ENCODE measurements around the gene GCH1. TPM values are rescaled to one million over a fixed set of nuclear protein-coding genes. Genes with fewer than 3 reads are reported as not detected.

The GCH1 gene
- total RNA-seq, 1 donor from 2014 or later: 11.2 TPM

DNA sequence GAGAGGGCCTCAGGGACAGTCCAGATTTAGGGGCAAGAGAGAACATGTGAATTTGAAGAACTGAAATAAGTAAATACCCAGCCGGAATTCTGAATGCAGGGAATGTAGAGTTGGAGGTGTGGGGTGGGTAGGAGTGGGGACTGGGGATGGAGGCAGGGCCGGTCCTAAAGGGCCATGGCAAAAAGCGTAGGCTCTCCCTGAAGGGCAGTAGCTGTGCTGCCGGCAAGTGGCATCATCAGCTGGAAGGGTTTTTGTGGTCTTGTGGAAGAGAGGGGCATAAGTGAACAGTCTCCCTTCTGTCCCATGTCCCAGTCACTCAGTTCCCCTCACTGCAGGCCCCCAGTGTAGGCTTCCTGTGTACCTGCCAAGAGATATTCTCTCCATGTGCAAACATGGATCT is 104.6 kb downstream of the GCH1 start:
- Mint-ChIP-seq H3K27me3 (ENCODE audit: unreplicated experiment) (no peaks in the 10 kb centered on the region), H3K36me3 (ENCODE audit: low read depth, unreplicated experiment) (no peaks in the 10 kb centered on the region), H3K9me3 (ENCODE audit: unreplicated experiment) (no peaks in the 10 kb centered on the region), H3K27ac (ENCODE audit: unreplicated experiment) (no peak overlapping the region), H3K4me3 (ENCODE audit: unreplicated experiment) (no peak overlapping the region), H3K4me1 (ENCODE audit: unreplicated experiment) (peaks cover 3% of the 10 kb centered on the region)
- no peak for DNase-seq (ENCODE audit: low spot score)
- TF ChIP-seq, protein P1, sequence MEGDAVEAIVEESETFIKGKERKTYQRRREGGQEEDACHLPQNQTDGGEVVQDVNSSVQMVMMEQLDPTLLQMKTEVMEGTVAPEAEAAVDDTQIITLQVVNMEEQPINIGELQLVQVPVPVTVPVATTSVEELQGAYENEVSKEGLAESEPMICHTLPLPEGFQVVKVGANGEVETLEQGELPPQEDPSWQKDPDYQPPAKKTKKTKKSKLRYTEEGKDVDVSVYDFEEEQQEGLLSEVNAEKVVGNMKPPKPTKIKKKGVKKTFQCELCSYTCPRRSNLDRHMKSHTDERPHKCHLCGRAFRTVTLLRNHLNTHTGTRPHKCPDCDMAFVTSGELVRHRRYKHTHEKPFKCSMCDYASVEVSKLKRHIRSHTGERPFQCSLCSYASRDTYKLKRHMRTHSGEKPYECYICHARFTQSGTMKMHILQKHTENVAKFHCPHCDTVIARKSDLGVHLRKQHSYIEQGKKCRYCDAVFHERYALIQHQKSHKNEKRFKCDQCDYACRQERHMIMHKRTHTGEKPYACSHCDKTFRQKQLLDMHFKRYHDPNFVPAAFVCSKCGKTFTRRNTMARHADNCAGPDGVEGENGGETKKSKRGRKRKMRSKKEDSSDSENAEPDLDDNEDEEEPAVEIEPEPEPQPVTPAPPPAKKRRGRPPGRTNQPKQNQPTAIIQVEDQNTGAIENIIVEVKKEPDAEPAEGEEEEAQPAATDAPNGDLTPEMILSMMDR (IDR thresholded peaks at IDR 0.05; ENCODE audit: unreplicated experiment): no peak

DNA sequence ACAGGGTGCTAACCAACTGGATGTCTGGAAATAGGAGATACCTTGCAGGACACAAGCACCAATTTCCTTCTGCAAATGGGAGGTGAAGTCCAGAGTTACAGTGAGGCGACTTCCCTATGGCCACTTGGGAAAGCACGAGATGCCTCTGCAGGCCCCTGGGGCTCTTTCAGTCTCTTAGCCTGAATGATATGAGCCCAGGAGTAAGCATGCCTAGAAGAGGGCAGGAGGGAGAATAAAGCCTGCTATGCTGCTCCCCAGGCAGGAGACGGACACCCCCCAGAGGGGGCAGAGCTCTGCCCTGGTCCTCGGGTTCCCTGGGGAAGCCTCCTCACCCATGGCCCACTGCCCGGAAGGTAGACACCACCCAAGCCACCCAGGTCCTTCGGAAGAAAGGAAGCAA is 105.1 kb downstream of the GCH1 start:
- no peak overlapping the region for H3K4me3 Mint-ChIP-seq (ENCODE audit: unreplicated experiment)
- no peaks in the 10 kb centered on the region for H3K9me3 Mint-ChIP-seq (ENCODE audit: unreplicated experiment)
- TF ChIP-seq, protein P1 (IDR thresholded peaks at IDR 0.05; ENCODE audit: unreplicated experiment): no peak
- no peak for DNase-seq (ENCODE audit: low spot score)
- peaks cover 3% of the 10 kb centered on the region for H3K4me1 Mint-ChIP-seq (ENCODE audit: unreplicated experiment)
- H3K27me3 Mint-ChIP-seq (ENCODE audit: unreplicated experiment): no peaks in the 10 kb centered on the region
- H3K36me3 Mint-ChIP-seq (ENCODE audit: low read depth, unreplicated experiment): no peaks in the 10 kb centered on the region
- no peak overlapping the region for H3K27ac Mint-ChIP-seq (ENCODE audit: unreplicated experiment)

DNA sequence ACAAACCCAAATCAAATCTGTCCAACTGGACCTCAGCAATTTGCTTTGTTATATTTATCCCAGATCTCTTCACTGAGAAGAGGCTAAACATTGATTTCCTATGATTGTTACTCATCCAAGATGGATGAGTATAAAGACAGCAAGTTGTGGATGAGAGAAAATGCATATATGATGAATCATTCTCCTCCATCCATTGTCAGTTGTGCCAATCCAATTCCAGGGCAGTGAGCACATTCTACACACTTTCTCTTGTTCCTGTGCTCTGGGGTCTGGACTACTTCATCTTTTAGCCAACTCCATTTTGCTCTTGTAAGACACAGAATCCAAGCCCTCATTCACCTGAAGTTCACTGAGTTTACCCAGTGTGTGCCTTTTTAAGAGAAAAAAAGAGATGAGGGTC is 105.7 kb downstream of the GCH1 start:
- H3K27me3 Mint-ChIP-seq (ENCODE audit: unreplicated experiment): no peaks in the 10 kb centered on the region
- no peaks in the 10 kb centered on the region for H3K9me3 Mint-ChIP-seq (ENCODE audit: unreplicated experiment)
- no peak overlapping the region for H3K27ac Mint-ChIP-seq (ENCODE audit: unreplicated experiment)
- TF ChIP-seq, protein P1 (IDR thresholded peaks at IDR 0.05; ENCODE audit: unreplicated experiment): no peak
- peaks cover 3% of the 10 kb centered on the region for H3K4me1 Mint-ChIP-seq (ENCODE audit: unreplicated experiment)
- no peak overlapping the region for H3K4me3 Mint-ChIP-seq (ENCODE audit: unreplicated experiment)
- no peaks in the 10 kb centered on the region for H3K36me3 Mint-ChIP-seq (ENCODE audit: low read depth, unreplicated experiment)
- no peak for DNase-seq (ENCODE audit: low spot score)

DNA sequence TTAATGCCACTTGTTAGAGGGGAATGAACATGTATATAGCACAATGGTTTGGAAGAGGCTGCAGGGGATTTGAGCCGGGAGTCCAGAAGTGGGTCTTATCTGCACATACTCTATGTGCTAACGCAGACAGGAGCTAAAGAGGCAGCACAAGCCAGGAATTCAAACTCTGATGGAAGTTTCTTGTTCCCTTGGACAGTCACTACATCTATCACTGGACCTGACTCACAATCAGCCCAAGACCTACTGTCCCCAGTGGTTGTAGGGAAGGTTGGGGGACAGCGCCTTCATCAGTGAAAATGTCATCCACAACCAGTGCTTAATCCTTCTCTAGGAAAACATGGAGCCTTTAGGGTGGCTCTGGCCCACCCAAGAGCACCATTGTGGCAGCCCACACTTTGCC is 107.8 kb downstream of the GCH1 start:
- Mint-ChIP-seq H3K27me3 (ENCODE audit: unreplicated experiment) (no peaks in the 10 kb centered on the region), H3K36me3 (ENCODE audit: low read depth, unreplicated experiment) (no peaks in the 10 kb centered on the region)
- DNase-seq (ENCODE audit: low spot score): no peak

DNA sequence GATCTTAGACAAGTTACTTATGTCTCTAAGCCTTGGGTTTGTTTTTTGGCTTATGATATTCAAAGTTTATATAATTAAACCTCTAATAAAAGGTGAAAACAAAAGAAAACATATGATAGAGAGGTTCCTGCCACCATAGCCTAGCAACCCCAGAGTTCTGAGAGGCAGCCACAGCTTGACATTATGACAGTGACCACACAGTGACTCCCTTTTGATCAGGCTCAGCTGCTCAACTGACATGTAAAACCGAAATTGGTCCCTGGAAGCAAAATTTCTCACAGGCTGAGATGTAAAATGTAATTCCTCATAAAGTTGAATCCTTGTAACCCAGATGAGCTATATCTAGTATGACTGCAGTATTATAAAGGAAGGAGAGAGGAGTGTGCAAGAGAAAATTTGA is 108.5 kb downstream of the GCH1 start:
- Mint-ChIP-seq H3K9me3 (ENCODE audit: unreplicated experiment) (no peaks in the 10 kb centered on the region), H3K27ac (ENCODE audit: unreplicated experiment) (no peak overlapping the region), H3K36me3 (ENCODE audit: low read depth, unreplicated experiment) (no peaks in the 10 kb centered on the region)

More for the DNA sequence above, 107.8 kb downstream of the GCH1 start:
- Mint-ChIP-seq H3K9me3 (ENCODE audit: unreplicated experiment) (no peaks in the 10 kb centered on the region), H3K27ac (ENCODE audit: unreplicated experiment) (no peak overlapping the region), H3K4me1 (ENCODE audit: unreplicated experiment) (peaks cover 1% of the 10 kb centered on the region), H3K4me3 (ENCODE audit: unreplicated experiment) (no peak overlapping the region)
- TF ChIP-seq, protein P1 (IDR thresholded peaks at IDR 0.05; ENCODE audit: unreplicated experiment): no peak

More for the DNA sequence above, 108.5 kb downstream of the GCH1 start:
- no peak overlapping the region for H3K4me3 Mint-ChIP-seq (ENCODE audit: unreplicated experiment)
- TF ChIP-seq, protein P1 (IDR thresholded peaks at IDR 0.05; ENCODE audit: unreplicated experiment): no peak
- H3K4me1 Mint-ChIP-seq (ENCODE audit: unreplicated experiment): no peaks in the 10 kb centered on the region
- peaks cover 2% of the 10 kb centered on the region for H3K27me3 Mint-ChIP-seq (ENCODE audit: unreplicated experiment)
- DNase-seq (ENCODE audit: low spot score): no peak

All from endothelial cell (in vitro differentiated cells).